ENCODE measurements around the gene EPS8L2.

The EPS8L2 gene

DNA sequence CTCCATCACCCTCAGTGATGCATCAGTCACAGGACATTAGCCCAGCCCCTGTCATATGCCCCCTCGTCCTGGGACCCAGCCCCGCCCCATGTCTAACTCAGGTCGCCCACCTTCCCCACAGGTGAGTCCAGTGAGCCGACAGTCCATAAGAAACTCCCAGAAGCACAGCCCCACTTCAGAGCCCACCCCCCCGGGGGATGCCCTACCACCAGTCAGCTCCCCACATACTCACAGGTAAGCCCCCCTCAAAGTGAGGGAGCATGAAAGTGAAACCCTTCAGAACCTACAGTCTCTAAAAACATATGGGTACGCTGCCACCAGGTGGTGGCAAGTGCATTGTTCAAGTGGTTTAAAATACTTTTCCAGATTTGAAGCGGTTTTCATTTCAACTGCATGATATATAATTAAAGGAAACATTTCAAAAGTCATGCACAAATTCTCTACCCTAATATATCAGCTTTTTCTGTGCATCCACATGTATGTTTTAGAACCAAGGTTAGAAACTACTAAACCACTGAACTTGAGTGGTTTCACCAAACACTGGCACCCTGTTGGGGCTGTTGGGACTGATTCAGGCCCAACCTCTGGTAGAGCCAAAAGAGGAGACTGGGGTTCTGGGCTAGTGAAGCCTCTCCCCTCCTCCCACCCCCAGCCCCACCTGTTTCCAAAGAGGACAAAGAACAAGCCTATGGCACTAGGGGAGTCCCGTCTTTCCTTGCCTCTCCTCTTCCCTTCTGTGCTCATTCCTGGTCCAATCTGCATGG lies 17.3 kb downstream of the EPS8L2 start:
- H3K27ac ChIP-seq (ENCODE audit: low read length): no peak overlapping the region
- H3K4me2 ChIP-seq (ENCODE audit: low read length): peak overlapping the region; percentile 97
- H3K27me3 ChIP-seq (ENCODE audit: low read depth, low read length): peaks cover 25% of the 10 kb centered on the region

DNA sequence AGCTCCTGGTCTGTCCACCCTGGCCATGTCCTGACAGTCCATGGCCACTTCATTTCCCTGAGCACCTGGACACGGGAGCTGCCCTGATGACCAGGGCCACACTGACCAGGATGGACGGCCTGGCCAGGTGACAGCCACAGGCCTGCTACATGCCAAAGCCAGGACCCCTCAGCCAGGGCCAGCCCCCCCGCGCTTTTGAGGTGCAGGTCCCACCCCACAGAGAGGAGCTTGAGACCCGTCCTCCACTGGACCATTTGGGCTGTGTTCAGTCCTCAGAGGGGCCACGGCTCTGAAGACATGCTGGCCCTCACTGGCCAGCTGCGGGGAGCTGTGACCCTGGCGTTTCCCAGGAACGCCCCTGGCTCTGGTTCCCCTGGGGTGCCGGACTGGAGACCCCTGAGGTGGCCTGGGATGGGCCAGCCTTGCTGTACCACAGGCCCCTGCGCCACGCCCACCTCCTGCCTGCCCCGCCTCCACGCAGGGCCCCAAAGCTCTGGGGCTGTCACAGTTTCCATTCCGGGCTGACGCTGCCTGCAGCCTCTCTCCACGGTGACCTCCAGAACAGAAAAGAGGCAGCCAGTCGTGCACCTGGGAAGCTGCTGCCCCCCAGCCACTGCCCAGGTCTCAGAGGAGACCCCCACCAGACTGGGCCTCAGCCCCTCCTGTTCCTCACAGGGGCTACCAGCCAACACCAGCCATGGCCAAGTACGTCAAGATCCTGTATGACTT lies 18.2 kb downstream of the EPS8L2 start:
- peaks cover 41% of the 10 kb centered on the region for H3K4me1 ChIP-seq (ENCODE audit: low read length)
- H3K9me3 ChIP-seq (ENCODE audit: insufficient read depth, low read length): no peaks in the 10 kb centered on the region
- TF ChIP-seq EZH2phosphoT487 (IDR thresholded peaks at IDR 0.05; ENCODE audit: low read depth): no peak
- TF ChIP-seq CTCF (IDR thresholded peaks at IDR 0.05; ENCODE audit: low read depth, low read length): no peak
- H3K79me2 ChIP-seq (ENCODE audit: low read length): no peaks in the 10 kb centered on the region
- H3K4me3 ChIP-seq (ENCODE audit: low read length): peak overlapping the region; percentile 83
- no peak overlapping the region for H3K27ac ChIP-seq (ENCODE audit: low read length)
- H4K20me1 ChIP-seq (ENCODE audit: insufficient read depth, low read length): no peaks in the 10 kb centered on the region
- H3K36me3 ChIP-seq (replicated peaks; ENCODE audit: low read depth, low read length): no peaks in the 10 kb centered on the region
- H3K27me3 ChIP-seq (ENCODE audit: low read depth, low read length): peaks cover 25% of the 10 kb centered on the region
- H2AFZ ChIP-seq (ENCODE audit: low read depth, low read length): no peak overlapping the region
- H3K4me2 ChIP-seq (ENCODE audit: low read length): peak overlapping the region; percentile 88
- no peak overlapping the region for H3K9ac ChIP-seq (ENCODE audit: low read length)

More for the DNA sequence above, 17.3 kb downstream of the EPS8L2 start:
- Histone ChIP-seq H4K20me1 (ENCODE audit: insufficient read depth, low read length) (no peaks in the 10 kb centered on the region), H3K9me3 (ENCODE audit: insufficient read depth, low read length) (no peaks in the 10 kb centered on the region), H3K4me1 (ENCODE audit: low read length) (peaks cover 41% of the 10 kb centered on the region), H3K36me3 (replicated peaks; ENCODE audit: low read depth, low read length) (no peaks in the 10 kb centered on the region), H3K4me3 (ENCODE audit: low read length) (peak overlapping the region; percentile 72), H3K79me2 (ENCODE audit: low read length) (no peaks in the 10 kb centered on the region), H2AFZ (ENCODE audit: low read depth, low read length) (no peak overlapping the region), H3K9ac (ENCODE audit: low read length) (no peak overlapping the region)
- peak; percentile 89 for TF ChIP-seq CTCF (IDR thresholded peaks at IDR 0.05; ENCODE audit: low read depth, low read length)
- TF ChIP-seq EZH2phosphoT487 (IDR thresholded peaks at IDR 0.05; ENCODE audit: low read depth): no peak

DNA sequence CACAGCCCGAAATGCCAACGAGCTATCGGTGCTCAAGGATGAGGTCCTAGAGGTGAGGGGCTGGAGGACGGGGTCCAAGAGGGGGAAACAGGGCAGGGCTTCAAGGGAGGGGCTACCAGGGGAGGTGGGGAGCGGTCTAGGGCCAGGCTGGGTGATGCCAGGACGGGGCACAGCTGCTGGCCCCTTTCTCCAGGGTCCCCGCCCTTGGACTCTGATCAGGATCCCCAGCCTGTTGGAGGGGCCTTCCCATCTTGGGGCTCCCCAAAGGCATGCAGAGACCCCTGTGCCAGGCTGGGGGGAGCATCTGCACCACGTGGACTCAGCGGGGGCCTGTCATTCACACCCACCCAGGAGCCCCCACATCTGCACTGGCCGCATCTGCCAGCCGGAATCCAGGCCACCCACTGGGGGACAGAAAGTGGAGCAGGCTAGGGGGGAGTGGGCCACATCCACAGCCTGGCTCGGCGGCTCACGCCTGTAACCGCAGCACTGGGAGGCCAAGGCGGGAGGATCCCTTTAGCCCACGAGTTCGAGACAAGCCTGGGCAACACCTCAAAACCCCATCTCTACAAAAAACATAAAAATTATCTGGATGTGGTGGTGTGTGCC lies 18.9 kb downstream of the EPS8L2 start:
- Histone ChIP-seq H4K20me1 (ENCODE audit: insufficient read depth, low read length) (no peaks in the 10 kb centered on the region), H2AFZ (ENCODE audit: low read depth, low read length) (no peak overlapping the region), H3K79me2 (ENCODE audit: low read length) (no peaks in the 10 kb centered on the region), H3K9me3 (ENCODE audit: insufficient read depth, low read length) (no peaks in the 10 kb centered on the region), H3K4me1 (ENCODE audit: low read length) (peaks cover 47% of the 10 kb centered on the region), H3K9ac (ENCODE audit: low read length) (peak overlapping the region; percentile 59; the same call in 1 of the 2 replicates), H3K36me3 (replicated peaks; ENCODE audit: low read depth, low read length) (no peaks in the 10 kb centered on the region), H3K4me2 (ENCODE audit: low read length) (peak overlapping the region; percentile 88), H3K27ac (ENCODE audit: low read length) (no peak overlapping the region), H3K4me3 (ENCODE audit: low read length) (peak overlapping the region; percentile 83), H3K27me3 (ENCODE audit: low read depth, low read length) (peaks cover 27% of the 10 kb centered on the region)
- TF ChIP-seq CTCF (IDR thresholded peaks at IDR 0.05; ENCODE audit: low read depth, low read length): no peak
- TF ChIP-seq EZH2phosphoT487 (IDR thresholded peaks at IDR 0.05; ENCODE audit: low read depth): no peak

Measured in OCI-LY3 (cell line).